Inflammatory macrophage (primary cell): ENCODE data around the gene GPAT3.
A peak's percentile ranks its signal among the peaks of the same experiment; 100 is the strongest.
"Not testable (repeated sequence)": the region's sequence is repeated elsewhere in the genome, so short reads cannot be mapped to it uniquely, and the experiment has no call there.

Source experiments
- DNase-seq, 2 donors: peaks; one replicate each; pipeline ENCODE4 v3.0.0-alpha.2; 2020 to 2022

Gene GPAT3

DNA sequence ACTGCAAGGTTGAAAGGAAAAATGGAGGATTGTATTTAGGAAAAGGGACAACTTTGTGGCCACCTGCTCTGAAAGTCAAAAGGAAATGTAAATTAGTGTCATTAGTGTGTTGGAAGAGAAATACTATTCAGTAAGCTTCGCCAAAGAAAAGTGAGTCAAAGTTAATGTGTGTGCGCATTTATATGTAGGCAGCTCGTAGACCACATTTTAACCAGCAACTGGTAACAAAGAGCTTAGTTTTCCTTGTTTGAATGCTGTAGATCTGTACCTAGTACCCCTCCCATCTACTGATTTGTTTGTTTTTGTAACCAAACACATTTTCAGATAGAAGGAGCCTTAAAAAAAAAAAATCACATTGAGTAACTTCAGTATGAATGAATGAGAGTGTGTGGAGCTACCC is 69.3 kb downstream of the GPAT3 start:
- no peak for DNase-seq

DNA sequence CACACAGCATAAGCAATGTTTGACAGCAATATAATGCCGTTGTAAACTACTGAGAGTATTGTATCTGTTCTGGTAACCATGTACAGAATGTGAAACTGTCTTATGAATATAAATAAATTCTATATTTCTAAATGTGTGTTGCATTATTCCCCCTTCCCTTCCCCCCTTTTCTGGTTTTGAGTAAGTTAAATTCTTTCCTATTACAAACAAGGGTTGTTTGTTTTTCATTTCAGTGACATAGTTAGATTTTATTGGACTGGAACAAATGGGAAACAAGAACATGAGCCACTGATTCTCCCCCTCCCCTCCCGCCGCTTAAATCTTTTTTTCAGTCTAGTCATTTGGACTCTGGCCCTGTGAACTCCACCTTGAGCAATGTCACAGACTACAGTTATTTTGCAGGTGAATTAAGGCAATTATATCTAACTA is 69.8 kb downstream of the GPAT3 start:
- DNase-seq: no peak

DNA sequence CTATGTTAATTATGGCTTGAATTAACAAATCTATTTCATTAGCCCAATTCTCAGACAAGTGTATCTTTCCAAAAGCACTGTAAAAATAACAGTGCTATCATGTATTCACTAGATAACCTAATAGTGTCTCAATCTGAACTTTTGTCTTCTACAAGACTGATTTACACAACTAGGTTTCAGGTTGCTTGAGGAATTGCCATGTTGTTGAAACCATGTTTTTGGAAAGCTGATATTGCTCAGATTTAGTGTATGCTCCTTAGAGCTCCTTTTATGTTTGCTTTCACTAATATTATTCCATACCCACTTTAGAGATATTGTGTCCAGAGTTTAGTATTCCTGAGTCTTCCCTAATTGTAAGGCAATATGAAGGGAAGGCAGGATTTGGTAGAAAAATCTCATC is 70.6 kb downstream of the GPAT3 start:
- DNase-seq: no peak

DNA sequence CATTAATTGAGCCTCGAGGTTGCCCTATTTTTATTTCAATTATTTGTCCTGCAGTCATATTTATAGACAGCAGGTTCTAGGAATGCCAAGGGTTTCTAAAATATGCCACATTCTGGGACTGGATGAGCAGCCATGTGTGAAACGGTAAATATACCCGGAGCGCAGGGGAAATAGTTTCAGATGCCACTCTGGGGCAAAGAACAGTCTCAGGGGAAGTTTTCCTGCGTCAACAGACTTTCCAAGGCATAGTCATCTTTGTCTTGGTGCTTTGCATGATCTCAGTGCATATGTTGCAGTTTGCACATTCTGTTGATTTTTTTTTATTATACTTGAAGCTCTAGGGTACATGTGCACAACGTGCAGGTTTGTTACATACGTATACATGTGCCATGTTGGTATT is 71.0 kb downstream of the GPAT3 start:
- no peak for DNase-seq

DNA sequence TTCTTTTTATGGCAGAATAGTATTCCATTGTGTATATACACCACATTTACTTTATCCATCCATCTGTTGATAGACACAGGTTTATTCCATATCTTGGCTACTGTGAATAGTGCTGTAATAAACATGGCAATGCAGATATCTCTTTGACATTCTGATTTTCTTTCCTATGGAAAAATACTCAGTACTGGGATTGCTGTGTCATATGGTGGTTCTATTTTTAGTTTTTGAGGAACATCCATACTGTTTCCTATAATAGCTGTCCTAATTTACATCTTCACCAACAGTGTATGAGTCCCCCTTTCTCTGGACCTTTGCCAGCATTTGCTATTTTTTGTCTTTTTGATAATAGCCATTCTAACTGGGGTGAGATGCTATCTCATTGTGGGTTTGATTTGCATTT is 73.5 kb downstream of the GPAT3 start:
- no peak for DNase-seq

DNA sequence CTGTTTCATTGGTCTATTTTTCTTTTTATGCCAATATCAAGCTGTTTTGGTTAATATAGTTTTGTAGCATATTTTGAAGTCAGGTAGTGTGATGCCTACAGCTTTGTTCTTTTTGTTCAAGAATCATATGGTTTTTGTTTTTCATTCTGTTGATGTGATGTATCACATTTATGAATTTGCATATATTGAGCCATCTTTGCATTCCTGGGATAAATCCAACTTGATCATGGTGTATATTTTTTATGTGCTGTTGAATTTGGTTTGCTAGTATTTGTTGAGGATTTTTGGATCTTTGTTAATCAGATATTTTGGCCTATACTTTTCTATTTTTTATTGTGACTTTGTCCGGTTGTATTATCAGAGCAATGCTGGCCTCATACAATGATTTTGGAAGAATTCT is 74.8 kb downstream of the GPAT3 start:
- DNase-seq: no peak

- no peak for DNase-seq
Observed at GRCh38 chr4:83613023-83613422, 77.1 kb downstream of the GPAT3 start.

DNA sequence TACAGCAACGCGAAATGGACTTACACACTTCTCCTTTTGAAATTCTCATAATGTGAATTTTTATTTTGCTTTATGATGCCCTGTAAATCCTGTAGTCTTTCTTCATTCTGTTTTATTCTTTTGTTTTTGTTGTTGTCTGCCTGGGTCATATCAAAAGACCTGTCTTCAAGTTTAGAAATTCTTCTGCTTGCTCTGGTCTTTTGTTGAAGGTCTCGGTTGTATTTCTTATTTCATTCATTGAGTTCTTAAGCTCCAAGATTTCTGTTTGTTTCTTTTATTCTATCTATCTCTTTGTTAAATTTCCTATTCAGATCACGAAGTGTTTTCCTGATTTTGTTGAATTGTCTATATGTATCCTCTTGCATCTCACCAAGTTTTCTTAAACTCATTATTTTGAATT is 78.1 kb downstream of the GPAT3 start:
- DNase-seq: no peak

DNA sequence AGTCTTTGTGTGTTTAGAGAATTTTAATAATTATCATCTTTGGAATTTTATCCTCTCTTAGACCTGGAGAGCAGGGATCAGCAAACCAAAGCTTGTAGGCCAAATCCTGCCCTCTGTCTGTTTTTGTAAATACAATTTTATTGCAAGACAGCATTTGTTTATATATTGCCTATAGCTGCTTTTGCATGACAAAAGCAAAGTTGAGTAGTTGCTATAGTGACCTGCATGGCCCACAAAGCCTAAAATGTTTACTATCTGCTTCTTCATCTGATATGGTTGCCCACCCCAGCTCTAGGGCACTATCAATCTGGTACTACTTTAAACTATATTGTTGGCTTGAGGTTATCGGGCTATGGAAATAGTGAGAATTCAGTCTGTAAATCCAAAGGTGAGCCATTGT is 80.3 kb downstream of the GPAT3 start:
- no peak for DNase-seq

GRCh38 chr4:83617371-83618035 is 81.6 kb downstream of the GPAT3 start:
- DNase-seq: no peak

GRCh38 chr4:83618431-83618830 is 82.5 kb downstream of the GPAT3 start:
- DNase-seq: peak in 1 of 2 donors; percentile 10

GRCh38 chr4:83618991-83619645 is 83.2 kb downstream of the GPAT3 start:
- peak; percentile 67 to 82 for DNase-seq

DNA sequence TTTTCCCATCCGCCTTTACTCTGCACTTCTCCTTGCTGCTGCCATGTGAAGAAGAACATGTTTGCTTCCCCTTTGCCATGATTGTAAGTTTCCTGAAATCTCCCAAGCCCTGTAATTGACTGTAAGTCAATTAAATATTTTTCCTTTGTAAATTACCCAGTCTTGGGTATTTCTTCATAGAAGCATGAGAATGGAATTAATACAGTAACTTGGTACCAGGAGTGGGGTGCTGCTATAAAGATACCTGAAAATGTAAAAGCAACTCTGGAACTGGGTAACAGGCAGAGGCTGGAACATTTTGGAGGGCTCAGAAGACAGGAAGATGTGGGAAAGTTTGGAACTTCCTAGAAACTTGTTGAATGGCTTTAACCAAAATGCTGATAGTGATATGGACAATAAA is 86.2 kb downstream of the GPAT3 start:
- not testable (repeated sequence) for DNase-seq

GRCh38 chr4:83625821-83626220 is 89.9 kb downstream of the GPAT3 start:
- DNase-seq: no peak

DNA sequence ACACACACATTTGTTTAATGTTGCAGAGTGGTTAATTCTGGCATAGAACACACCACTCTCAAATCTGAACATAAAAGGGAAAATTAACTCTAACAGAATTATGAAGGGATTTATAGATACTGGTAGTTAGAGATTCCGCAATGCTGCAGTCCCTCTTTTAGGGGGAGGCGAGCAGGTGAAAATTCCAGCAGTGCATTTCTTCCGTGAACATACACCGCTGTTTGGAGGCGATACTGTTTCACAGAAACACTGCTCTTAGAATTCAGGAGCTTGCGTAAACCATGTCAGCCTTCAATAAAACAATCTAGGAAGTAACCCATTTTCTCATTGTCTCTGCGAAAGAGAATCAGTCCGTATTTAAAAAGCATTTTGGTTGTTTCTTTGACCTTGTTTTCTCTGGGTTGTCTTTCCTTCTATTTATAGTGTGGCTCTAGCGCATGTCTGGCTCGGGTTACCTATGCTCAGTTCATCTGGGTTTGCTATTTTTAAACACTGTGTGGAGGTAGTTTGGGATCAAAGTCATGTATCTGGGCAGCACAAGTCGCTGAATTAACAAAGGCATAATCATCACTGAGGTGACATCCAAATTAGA is 90.4 kb downstream of the GPAT3 start:
- no peak for DNase-seq

- DNase-seq: peak; percentile 83 to 84
Observed at GRCh38 chr4:83629945-83630721, 94.2 kb downstream of the GPAT3 start.

DNA sequence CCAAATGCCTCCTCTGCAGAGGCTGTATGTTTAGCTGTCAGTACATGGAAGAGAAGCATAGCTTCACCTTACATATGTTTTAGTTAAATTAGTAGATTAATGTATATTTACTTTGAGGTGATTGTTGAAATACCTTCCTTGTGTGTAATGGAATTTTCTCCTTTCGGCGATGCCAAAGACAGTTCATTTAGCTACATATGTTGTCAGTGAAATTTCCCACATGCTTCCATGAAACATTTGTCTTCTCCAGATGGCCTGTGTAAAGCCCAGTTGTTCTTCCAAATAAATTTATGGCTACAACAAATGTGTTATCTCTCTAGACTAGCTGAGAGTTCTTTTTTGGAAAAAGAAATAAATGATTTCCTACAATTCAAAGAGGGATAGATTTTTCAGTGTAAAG is 95.2 kb downstream of the GPAT3 start:
- no peak for DNase-seq

DNA sequence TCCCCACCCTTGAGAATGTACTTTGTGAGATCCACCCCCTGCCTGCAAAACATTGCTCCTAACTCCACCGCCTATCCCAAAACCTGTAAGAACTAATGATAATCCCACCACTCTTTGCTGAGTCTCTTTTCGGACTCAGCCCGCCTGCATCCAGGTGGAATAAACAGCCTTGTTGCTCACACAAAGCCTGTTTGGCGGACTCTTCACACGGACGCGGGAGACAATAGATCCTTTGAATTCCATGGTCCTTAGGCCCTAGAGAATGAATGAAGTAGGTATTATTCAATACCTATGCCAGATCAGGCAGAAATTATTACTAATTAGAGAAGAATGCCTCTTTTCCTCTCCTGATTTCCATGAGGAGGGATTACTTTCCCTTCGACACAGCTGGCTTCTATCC is 101.0 kb downstream of the GPAT3 start:
- DNase-seq: no peak

DNA sequence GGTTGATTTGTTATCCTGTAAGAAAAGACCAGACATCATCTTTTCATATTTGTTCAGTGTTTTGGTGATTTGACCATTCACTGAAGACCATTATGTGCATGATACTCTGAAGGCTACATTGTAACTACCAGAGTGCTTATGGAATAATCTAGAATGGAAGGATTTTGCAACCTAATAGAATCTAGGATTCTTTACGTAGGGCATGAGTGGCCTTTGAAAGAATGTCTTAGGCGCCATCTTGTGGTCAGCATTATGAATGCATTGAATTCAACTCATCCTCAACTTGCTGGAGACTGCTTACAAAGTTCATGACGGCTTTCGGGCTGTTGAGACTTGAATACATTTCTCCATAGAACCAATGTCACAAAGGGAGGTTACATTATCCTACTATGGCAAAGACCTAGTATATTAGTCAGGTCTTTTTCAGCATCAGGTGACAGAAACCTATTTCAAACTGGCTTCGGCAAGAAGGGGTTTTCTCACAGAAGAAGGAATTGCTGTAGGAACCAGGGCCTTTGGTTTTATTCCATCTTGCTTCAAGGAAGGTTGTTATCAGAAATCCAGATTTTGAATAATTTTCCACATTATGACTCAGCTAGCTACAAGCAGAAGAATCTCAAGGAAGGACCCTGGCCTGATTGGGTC is 104.1 kb downstream of the GPAT3 start:
- peak; percentile 80 to 87 for DNase-seq

DNA sequence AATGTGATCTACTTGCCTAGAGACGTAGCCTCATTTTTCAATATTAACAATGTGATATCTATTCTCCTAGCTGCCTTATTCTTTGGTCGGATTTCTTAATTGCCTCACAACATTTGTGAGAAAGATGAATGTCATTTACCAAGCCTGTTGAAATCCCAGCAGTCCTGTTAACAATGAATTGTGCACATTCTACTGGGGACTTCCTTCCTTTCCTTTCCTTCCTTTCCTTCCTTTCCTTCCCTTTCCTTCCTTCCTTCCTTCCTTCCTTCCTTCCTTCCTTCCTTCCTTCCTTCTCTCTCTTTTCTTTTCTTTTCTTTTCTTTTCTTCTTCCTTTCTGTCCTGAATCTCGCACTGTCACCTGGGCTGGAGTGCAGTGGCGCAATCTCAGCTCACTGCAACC is 107.1 kb downstream of the GPAT3 start:
- DNase-seq: no peak

- DNase-seq: peak; percentile 55 to 76
Observed at GRCh38 chr4:83644677-83645659, 109.1 kb downstream of the GPAT3 start.
